COLO829 (cell line): ENCODE results near the gene NCOA7.
"Not testable (repeated sequence)": the region's sequence is repeated elsewhere in the genome, so short reads cannot be mapped to it uniquely, and the experiment has no call there.

ENCODE experiments used
- DNase-seq: peaks from one replicate; pipeline ENCODE4 v3.0.0; 2012; ENCODE audit warnings: low spot score

The NCOA7 gene

GRCh38 chr6:125923366-125923877 is 132.7 kb downstream of the NCOA7 start:
- DNase-seq: no peak

- DNase-seq: no peak
Measured at GRCh38 chr6:125924169-125924568, 133.4 kb downstream of the NCOA7 start.

DNA sequence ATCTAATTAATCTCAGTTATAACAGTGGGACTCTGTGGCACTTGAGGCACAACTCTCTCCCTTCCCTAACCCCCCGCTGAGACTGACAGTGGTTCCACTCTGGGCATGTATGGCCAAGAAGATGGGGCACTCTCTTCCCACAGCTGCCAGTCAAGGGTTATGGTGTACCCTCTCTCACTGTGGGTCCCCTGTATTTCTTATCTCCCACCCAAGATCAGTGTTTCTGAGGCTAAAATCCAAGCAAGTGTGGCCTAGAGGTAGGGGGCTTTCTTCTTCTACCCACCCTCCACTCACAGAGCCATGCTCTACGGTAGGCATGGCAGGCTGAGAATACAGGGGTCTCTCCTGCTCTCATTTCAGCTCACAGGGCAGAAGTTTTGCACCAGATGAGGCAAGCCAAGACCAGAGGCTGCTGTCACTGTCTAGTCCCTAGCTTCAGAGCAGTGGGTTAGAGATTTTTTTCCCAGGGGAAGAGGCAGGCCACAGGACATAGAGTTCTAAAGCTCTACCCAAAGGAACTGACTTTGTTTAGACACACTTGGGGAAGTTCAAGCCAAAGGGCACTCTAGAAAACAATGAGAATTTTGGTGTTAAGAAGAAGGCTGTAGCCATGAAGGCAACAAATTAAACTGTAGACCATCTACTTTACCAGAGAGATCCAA is 134.1 kb downstream of the NCOA7 start:
- no peak for DNase-seq

DNA sequence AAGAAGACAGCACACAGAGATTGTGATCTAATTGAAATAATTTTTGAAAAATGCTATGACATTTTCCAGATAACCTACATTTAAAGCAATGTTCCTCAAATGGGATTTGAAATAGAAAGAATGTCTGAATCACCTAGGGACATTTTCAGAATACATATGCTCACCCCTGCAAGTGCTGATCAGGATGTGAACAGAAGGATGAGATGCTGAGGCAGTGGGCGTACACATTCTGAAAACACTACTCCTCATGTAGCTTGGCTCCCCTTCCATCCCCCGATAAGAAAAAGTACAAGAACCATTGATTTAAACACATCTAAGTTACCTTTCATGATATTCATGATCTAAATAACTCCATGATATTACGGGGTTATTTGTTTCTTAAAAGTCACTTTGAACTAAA is 136.0 kb downstream of the NCOA7 start:
- no peak for DNase-seq

DNA sequence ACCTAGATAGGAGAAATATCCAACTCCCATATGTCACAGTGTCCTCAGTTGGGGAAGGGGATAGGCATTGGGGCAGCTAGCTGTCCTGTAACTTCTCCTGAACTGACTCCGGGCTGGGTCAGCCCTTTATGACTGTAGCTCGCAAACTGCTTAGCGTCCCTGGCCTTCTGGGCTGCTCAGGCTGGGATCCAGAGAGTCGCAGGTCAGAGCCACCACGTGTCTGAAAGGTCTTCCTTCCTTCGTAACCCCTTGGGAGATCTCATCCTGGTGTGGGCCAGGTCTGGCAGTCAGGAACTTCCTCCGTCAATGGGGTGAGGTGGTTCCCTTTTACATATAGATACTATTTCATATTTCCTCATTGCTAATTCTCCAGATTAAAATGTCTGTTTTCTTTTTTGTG is 137.0 kb downstream of the NCOA7 start:
- no peak for DNase-seq

GRCh38 chr6:125930765-125931418 is 140.1 kb downstream of the NCOA7 start:
- DNase-seq: no peak

DNA sequence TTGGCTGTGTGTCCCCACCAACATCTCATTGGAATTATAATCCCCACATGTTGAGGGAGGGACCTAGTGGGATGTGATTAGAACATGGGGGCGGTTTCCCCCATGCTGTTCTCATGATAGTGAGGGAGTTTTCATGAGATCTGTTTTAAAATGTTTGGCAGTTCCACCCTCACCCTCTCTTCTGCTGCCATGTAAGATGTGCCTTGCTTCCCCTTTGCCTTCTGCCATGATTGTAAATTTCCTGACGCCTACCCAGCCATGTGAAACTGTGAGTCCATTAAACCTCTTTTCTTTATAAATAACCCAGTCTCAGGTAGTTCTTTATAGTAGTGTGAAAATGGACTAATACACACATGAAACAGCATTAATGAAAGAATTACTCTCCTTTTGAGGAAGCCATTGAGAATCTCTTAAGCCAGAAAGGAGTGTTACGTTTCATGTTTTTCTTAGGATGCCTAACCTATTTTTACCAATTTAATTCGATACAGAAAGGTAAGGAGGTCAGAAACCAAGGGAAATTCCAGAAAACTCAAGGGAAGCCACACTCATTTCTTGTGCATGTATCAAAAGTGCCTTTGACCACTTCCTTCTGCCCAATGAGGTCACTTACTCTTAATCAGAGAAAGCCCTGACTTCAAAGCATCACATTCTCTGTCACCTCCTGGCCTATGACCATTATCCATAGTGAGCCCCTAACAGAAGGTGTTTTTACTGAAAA is 141.1 kb downstream of the NCOA7 start:
- DNase-seq: no peak

- no peak for DNase-seq
Measured at GRCh38 chr6:125932451-125932795, 141.7 kb downstream of the NCOA7 start.

GRCh38 chr6:125935520-125935919 is 144.8 kb downstream of the NCOA7 start:
- DNase-seq: not testable (repeated sequence)

DNA sequence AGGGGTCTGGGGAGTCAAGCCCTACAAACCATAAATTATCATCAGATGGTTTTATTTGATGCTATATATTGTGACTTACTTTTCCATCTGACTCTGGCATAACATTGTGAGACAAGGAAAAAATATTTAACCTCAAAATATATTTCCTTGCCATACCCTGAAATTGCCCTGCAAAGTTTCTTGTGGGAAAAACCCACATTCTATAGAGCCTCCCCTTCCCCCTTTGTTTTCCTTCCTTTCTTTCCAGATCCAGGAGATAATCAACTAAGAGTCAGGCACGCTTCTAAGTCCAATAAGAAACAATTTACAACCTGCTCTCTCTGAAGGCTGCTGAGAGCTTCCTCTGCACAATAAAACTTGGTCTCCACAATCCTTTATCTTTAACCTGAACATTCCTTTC is 148.3 kb downstream of the NCOA7 start:
- DNase-seq: no peak

- DNase-seq: no peak
Measured at GRCh38 chr6:125939791-125940190, 149.0 kb downstream of the NCOA7 start.

GRCh38 chr6:125940247-125941041 is 149.7 kb downstream of the NCOA7 start:
- no peak for DNase-seq

GRCh38 chr6:125942672-125943527 is 152.1 kb downstream of the NCOA7 start:
- DNase-seq: no peak

DNA sequence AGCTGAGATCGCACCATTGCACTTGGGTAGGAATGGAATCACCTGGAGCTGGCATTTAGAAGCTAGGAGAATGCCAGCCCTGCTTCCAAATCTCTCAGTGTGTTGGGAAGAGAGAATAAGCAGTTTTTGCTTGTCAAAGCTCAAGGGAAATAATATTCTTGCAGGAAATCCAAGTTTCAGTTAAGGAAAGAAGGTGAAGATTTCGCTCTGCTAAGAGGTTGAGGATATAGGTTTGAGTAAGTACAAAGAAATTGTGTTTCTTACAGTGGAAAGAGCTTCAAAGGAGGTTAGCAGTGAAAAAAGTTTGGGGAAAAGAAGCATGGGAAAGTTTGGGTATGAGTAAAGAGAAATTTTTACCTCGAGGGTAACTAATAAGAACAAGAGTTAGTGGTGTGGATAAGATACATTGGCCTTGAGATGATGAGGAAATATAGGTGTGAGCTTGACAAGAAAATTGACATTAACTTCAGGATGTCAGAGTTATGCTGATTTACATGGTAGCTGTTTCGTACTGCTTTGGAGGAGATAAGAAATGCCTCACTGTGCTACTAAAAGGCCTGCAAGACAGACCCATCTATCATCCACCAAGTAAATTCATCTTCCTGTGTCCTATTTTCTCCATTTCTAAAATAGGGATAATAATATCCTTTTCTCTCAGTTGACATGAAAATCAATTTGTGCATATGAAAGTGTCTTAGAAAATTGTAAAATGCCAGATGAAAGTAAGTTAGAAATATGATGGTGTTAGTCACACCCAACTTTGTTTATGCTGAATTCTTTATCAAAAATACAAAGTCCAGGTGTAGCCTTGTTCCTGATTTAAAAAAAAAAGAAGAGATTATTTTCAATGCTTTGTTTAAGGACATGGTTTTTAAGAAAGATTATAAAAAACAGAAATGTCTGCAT is 153.0 kb downstream of the NCOA7 start:
- DNase-seq: no peak

DNA sequence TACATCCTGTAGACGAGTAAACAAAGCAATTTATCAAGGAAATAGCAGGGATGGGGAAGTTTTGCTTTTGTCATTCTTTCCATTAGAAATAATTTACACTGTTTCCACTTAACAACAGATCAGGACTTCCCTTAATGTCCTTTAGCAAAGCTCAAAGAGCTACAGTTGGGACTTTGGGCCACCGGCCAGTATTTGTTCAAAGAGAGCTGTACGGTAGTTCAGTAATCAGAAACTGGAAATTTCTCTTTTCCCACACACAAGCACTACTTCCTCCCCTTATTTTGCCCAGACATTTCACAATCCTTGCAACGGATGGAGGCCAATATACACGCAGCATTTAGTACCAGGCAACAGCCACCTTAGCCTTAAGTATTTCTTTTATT is 153.7 kb downstream of the NCOA7 start:
- no peak for DNase-seq

DNA sequence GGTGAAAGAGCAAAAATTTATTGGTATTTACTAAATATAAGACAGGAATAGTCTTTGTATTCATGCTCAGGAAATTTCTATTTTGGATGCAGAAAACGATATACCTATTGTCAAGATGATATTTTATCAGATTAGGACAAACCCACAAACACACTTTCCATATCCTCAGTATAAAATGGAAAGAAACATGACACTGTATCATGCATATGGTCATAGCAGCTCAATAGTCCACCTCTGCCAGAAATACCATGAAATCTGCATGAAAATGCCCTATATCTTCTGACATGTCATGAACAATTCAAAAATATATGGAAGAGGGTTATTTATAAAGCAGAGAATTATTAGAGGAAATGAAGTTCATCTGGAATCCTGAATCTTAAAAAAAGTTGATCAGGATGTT is 154.1 kb downstream of the NCOA7 start:
- no peak for DNase-seq

DNA sequence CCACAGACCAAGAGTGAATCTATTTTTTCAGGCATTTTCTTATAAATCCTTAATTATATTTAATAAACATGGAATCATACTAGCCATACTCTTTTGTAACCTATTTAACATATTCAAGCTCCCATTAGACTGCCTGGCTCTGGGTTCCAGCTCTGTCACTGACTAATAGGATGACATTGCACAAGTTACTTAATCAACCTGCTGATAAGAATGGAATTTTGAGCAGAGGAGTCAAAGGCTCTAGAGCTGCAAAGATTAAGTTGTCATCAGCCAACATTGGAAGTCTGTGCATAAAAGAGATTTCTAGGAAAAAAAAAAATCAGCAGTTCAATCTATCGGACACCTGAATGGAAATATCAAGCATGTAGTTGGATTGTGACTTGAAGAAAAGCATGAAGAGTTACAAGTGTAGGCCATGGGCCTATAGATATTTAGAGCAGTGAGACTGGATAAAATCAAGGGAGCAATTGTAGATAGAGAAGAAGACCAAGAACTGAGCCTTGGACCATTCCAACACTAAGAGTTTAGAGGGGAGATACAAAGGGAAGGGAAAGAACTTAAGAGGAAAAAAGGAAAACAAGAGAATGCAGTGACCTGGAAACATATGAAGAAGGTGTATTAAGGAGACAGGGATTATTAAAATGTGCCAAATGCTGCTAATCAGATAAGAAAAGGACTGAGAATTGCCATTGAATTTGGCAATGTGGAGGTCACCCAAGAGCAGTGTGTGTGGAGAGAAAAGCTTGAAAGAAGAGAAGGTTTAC is 154.8 kb downstream of the NCOA7 start:
- no peak for DNase-seq

GRCh38 chr6:125947615-125948014 is 156.9 kb downstream of the NCOA7 start:
- DNase-seq: no peak

DNA sequence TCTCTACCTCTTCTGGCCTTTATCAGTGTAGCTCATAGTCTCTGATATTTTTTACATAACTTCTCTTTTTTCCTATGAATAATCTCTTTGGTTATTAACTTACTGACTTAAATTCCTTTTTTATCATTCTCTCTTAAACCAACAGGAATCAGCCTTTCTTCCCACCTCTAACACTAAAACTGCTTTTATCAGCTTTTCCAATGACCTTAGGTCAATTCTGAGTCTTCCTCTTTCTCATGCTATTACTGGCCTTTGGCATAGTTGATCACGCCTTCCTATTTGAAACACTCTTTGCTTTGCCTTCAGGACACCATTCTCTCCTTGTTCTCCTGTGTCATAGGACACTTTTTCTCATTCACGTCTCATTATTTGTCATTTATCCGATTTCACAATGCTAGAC is 157.7 kb downstream of the NCOA7 start:
- no peak for DNase-seq

- no peak for DNase-seq
Measured at GRCh38 chr6:125949069-125949468, 158.3 kb downstream of the NCOA7 start.
